Heart left ventricle (tissue), 13 donors: ENCODE measurements around the gene PGM1.
"Not testable (repeated sequence)": the region's sequence is repeated elsewhere in the genome, so short reads cannot be mapped to it uniquely, and the experiment has no call there.

Experiments
- POLR2A ChIP-seq, 2 donors: fragments of 450-650 bp; IDR thresholded peaks; one replicate each; pipeline ENCODE4 v1.6.1; 2017; ENCODE audit warnings: antibody characterized with exemption in 2 of 2, mild to moderate bottlenecking in 2 of 2, moderate library complexity in 2 of 2
- TF ChIP-seq, protein P1 (sequence below), 12 donors: fragments of 200-600 bp; sonication (generic) in 4 of 12; IDR thresholded peaks; one replicate each; pipeline versions ENCODE4 v1.5.0 to v1.8.0; 2018 to 2022; ENCODE audit warnings: antibody characterized with exemption in 12 of 12, mild to moderate bottlenecking in 5 of 12
- donor health status: ischemic (EF 13 %, LVEDD 7.1; RV severe dilation, severe dysfunction).
- donor health status: DM: no; HTN: yes; CAD: no.
- donor health status: DM: no; HTN: no; CAD: no.
- donor health status: ischemic (EF 25% LVEDD 6.9; RV normal size, moderate dysfunction).
- donor health status: ischemic (EF 25% LVEDD 5.7; RV mildly dilated, moderate dysfunction).
- donor health status: ischemic (EF 35%, LVEDD 5.7; RV mildly dilated, moderate dysfunction).
- donor health status: nonischemic (EF 11% LVEDD 7.7; RV severe dilation, severe dysfunction).
- donor health status: DM: yes; HTN: yes; CAD: no.
- donor health status: PGD.
- donor health status: ischemic (EF 29% LVEDD 5.4; RV normal size, mild dysfunction).
- donor health status: nonischemic (EF 23%, LVEDD 6.1; RV moderate dilation, normal function).

DNA sequence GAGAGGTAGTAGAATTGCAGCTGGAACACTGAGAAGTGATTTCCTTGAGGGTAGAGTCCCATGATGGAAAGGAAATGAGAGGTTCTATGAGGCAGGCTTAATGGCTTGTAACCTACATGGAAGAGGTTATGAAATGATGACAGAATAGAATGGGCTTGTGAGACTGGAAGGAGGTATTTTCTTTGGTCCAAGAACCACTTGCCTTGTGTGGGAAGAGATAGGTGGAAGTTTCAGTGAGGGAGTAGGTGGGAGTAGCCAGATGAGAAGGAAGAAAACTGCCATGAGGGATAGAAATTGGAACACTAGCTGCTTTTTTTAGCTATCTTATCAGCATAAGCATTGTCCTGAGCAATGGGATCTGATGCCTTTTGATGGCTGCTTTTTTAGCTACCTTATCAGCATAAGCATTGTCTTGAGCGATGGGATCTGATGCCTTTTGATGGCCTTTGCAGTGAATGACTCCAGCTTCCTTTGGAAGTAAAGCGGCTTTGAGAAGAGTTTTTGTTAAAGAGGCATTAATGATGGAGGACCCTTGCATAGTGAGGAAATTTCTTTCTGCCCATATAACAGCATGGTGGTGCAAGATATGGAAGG lies 18.9 kb upstream of the PGM1 start:
- TF ChIP-seq, protein P1, sequence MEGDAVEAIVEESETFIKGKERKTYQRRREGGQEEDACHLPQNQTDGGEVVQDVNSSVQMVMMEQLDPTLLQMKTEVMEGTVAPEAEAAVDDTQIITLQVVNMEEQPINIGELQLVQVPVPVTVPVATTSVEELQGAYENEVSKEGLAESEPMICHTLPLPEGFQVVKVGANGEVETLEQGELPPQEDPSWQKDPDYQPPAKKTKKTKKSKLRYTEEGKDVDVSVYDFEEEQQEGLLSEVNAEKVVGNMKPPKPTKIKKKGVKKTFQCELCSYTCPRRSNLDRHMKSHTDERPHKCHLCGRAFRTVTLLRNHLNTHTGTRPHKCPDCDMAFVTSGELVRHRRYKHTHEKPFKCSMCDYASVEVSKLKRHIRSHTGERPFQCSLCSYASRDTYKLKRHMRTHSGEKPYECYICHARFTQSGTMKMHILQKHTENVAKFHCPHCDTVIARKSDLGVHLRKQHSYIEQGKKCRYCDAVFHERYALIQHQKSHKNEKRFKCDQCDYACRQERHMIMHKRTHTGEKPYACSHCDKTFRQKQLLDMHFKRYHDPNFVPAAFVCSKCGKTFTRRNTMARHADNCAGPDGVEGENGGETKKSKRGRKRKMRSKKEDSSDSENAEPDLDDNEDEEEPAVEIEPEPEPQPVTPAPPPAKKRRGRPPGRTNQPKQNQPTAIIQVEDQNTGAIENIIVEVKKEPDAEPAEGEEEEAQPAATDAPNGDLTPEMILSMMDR (IDR thresholded peaks at IDR 0.05): not testable (repeated sequence)
- TF ChIP-seq POLR2A (IDR thresholded peaks at IDR 0.05): not testable (repeated sequence)
